ENCODE data around the gene RAD9A.

The RAD9A gene

GRCh38 chr11:67437082-67437808 is 45.5 kb downstream of the RAD9A start, which contains the start of gene PTPRCAP:
Gene PTPRCAP, minus strand, starts transcription at chr11:67437682. Its CDS starts 63 bp downstream, at chr11:67437619.
- no peaks in the 10 kb centered on the region for H3K9me3 ChIP-seq (replicated peaks; ENCODE audit: insufficient read depth, low read length)
- TF ChIP-seq EZH2 (optimal IDR thresholded peaks at IDR 0.05; ENCODE audit: low read depth, low read length) (no peak), CTCF (IDR thresholded peaks at IDR 0.05; ENCODE audit: low read length) (no peak), EZH2phosphoT487 (IDR thresholded peaks at IDR 0.05; ENCODE audit: low read length) (no peak)

GRCh38 chr11:67437809-67438157 is 46.0 kb downstream of the RAD9A start:
- Histone ChIP-seq H3K9me3 (replicated peaks; ENCODE audit: insufficient read depth, low read length) (no peaks in the 10 kb centered on the region), H3K27ac (ENCODE audit: low read length) (no peak overlapping the region), H3F3A (ENCODE audit: insufficient read depth, low read length) (no peaks in the 10 kb centered on the region), H3K9me2 (replicated peaks; ENCODE audit: insufficient read depth, low read length) (no peaks in the 10 kb centered on the region), H3K9ac (ENCODE audit: low read length) (no peak overlapping the region), H3K27me3 (replicated peaks; ENCODE audit: insufficient read depth, low read length) (no peaks in the 10 kb centered on the region), H3K4me2 (ENCODE audit: low read depth, low read length) (no peak overlapping the region), H3K36me3 (replicated peaks; ENCODE audit: insufficient read depth, low read length) (no peaks in the 10 kb centered on the region; the same call in 1 of the 2 replicates), H2AFZ (ENCODE audit: low read length) (no peak overlapping the region), H3K4me1 (ENCODE audit: low read length) (no peaks in the 10 kb centered on the region), H3K79me2 (ENCODE audit: low read length) (no peaks in the 10 kb centered on the region), H3K4me3 (ENCODE audit: low read length) (no peak overlapping the region), H4K20me1 (ENCODE audit: insufficient read depth, low read length) (no peaks in the 10 kb centered on the region)
- TF ChIP-seq CTCF (IDR thresholded peaks at IDR 0.05; ENCODE audit: low read length) (no peak), EZH2 (optimal IDR thresholded peaks at IDR 0.05; ENCODE audit: low read depth, low read length) (no peak), EZH2phosphoT487 (IDR thresholded peaks at IDR 0.05; ENCODE audit: low read length) (no peak)
- no peak for DNase-seq

More at GRCh38 chr11:67437082-67437808, 45.5 kb downstream of the RAD9A start, which contains the start of gene PTPRCAP:
- H3K27me3 ChIP-seq (replicated peaks; ENCODE audit: insufficient read depth, low read length) = no peaks in the 10 kb centered on the region
- no peaks in the 10 kb centered on the region for H3K79me2 ChIP-seq (ENCODE audit: low read length)
- H2AFZ ChIP-seq (ENCODE audit: low read length) = no peak within 1 kb of the TSS
- no peak within 1 kb of the TSS for H3K4me2 ChIP-seq (ENCODE audit: low read depth, low read length)
- H3K4me3 ChIP-seq (ENCODE audit: low read length) = no peak within 1 kb of the TSS
- no peaks in the 10 kb centered on the region for H4K20me1 ChIP-seq (ENCODE audit: insufficient read depth, low read length)
- no peak within 1 kb of the TSS for H3K9ac ChIP-seq (ENCODE audit: low read length)
- DNase-seq = no peak
- no peaks in the 10 kb centered on the region; the same call in 1 of the 2 replicates for H3K36me3 ChIP-seq (replicated peaks; ENCODE audit: insufficient read depth, low read length)
- H3K27ac ChIP-seq (ENCODE audit: low read length) = no peak within 1 kb of the TSS
- no peaks in the 10 kb centered on the region for H3K4me1 ChIP-seq (ENCODE audit: low read length)
- no peaks in the 10 kb centered on the region for H3K9me2 ChIP-seq (replicated peaks; ENCODE audit: insufficient read depth, low read length)
- no peaks in the 10 kb centered on the region for H3F3A ChIP-seq (ENCODE audit: insufficient read depth, low read length)

- Histone ChIP-seq H3K9me2 (replicated peaks; ENCODE audit: insufficient read depth, low read length) (no peaks in the 10 kb centered on the region), H3K4me2 (ENCODE audit: low read depth, low read length) (no peak overlapping the region), H3K9me3 (replicated peaks; ENCODE audit: insufficient read depth, low read length) (no peaks in the 10 kb centered on the region), H3K36me3 (replicated peaks; ENCODE audit: insufficient read depth, low read length) (no peaks in the 10 kb centered on the region), H3K4me1 (ENCODE audit: low read length) (no peaks in the 10 kb centered on the region), H3K4me3 (ENCODE audit: low read length) (no peak overlapping the region), H3K79me2 (ENCODE audit: low read length) (no peaks in the 10 kb centered on the region), H3K27ac (ENCODE audit: low read length) (no peak overlapping the region), H2AFZ (ENCODE audit: low read length) (no peak overlapping the region), H3F3A (ENCODE audit: insufficient read depth, low read length) (no peaks in the 10 kb centered on the region), H3K9ac (ENCODE audit: low read length) (no peak overlapping the region), H4K20me1 (ENCODE audit: insufficient read depth, low read length) (no peaks in the 10 kb centered on the region), H3K27me3 (replicated peaks; ENCODE audit: insufficient read depth, low read length) (no peaks in the 10 kb centered on the region)
- DNase-seq = no peak
- no peak for TF ChIP-seq EZH2 (optimal IDR thresholded peaks at IDR 0.05; ENCODE audit: low read depth, low read length)
Measured at GRCh38 chr11:67438158-67438902, 46.5 kb downstream of the RAD9A start.
